SK-N-DZ (cell line): Measurements from ENCODE around the gene METTL3. TPM values are rescaled to one million over a fixed set of nuclear protein-coding genes. Genes with fewer than 3 reads are reported as not detected.
"Not testable (repeated sequence)": the region's sequence is repeated elsewhere in the genome, so short reads cannot be mapped to it uniquely, and the experiment has no call there.

Source experiments
- DNase-seq: peaks from one replicate; pipeline ENCODE4 v3.0.0-alpha.2; 2015; ENCODE audit warnings: low spot score
- polyA plus RNA-seq, 2 experiments: library from polyadenylated mRNA; depleted of rRNA; stranded (reverse); fragments of >200 nt; gene quantifications; 2 replicates each; pipeline ENCODE4 v1.2.3, GENCODE V29; 2014

METTL3 gene
- polyA plus RNA-seq (2014; cell fraction: cytosol; rRNA removed), result 118 and 119 TPM in 2 replicates
- polyA plus RNA-seq (2014; cell fraction: nucleus; rRNA removed), result 493 and 536 TPM in 2 replicates

GRCh38 chr14:21510735-21511657 is at the start of gene METTL3:
TSS of gene METTL3 (minus strand) at chr14:21511340. CDS start at chr14:21511223, 117 bp downstream.
- DNase-seq, result peak; percentile 98

- DNase-seq, result no peak
Observed at GRCh38 chr14:21558703-21559170, 47.6 kb upstream of the METTL3 start.

- DNase-seq, result peak; percentile 84
Observed at GRCh38 chr14:21557084-21557901, 46.2 kb upstream of the METTL3 start.

GRCh38 chr14:21556378-21557083 is 45.4 kb upstream of the METTL3 start:
- DNase-seq, result no peak

GRCh38 chr14:21553266-21553665 is 42.1 kb upstream of the METTL3 start:
- no peak for DNase-seq

GRCh38 chr14:21544588-21544987 is 33.4 kb upstream of the METTL3 start:
- DNase-seq, result not testable (repeated sequence)

- DNase-seq, result no peak
Observed at GRCh38 chr14:21543963-21544362, 32.8 kb upstream of the METTL3 start.

- no peak for DNase-seq
Observed at GRCh38 chr14:21543521-21543960, 32.4 kb upstream of the METTL3 start.

GRCh38 chr14:21541413-21542074 is 30.4 kb upstream of the METTL3 start:
- DNase-seq, result no peak

GRCh38 chr14:21539189-21539940 is 28.2 kb upstream of the METTL3 start:
- no peak for DNase-seq

- DNase-seq, result no peak
Observed at GRCh38 chr14:21537090-21537424, 25.9 kb upstream of the METTL3 start.

- no peak for DNase-seq
Observed at GRCh38 chr14:21536418-21537089, 25.4 kb upstream of the METTL3 start.

GRCh38 chr14:21535545-21536417 is 24.6 kb upstream of the METTL3 start:
- DNase-seq, result no peak

GRCh38 chr14:21534576-21534975 is 23.4 kb upstream of the METTL3 start:
- DNase-seq, result no peak

- no peak for DNase-seq
Observed at GRCh38 chr14:21533294-21533693, 22.2 kb upstream of the METTL3 start.

GRCh38 chr14:21529515-21529914 is 18.4 kb upstream of the METTL3 start:
- no peak for DNase-seq

GRCh38 chr14:21528381-21529348 is 17.5 kb upstream of the METTL3 start:
- DNase-seq, result no peak

GRCh38 chr14:21527318-21527679 is 16.2 kb upstream of the METTL3 start:
- no peak for DNase-seq
